Hematopoietic multipotent progenitor cell (in vitro differentiated cells): ENCODE measurements around the gene CROCC2. TPM values are rescaled to one million over a fixed set of nuclear protein-coding genes. Genes with fewer than 3 reads are reported as not detected.
"Not testable (repeated sequence)": the region's sequence is repeated elsewhere in the genome, so short reads cannot be mapped to it uniquely, and the experiment has no call there.

Experiments used
- DNase-seq, 3 donors: peaks; one replicate each; pipeline ENCODE4 v3.0.0-alpha.2; 2011 to 2015; ENCODE audit warnings: low read depth in 2 of 3, low spot score in 2 of 3
- total RNA-seq: library from RNA; depleted of rRNA; stranded (reverse); fragments of >200 nt; gene quantifications from one replicate; pipeline ENCODE4 v1.2.3, GENCODE V29; 2012

Gene CROCC2
- total RNA-seq, 1 donor, result not detected

DNA sequence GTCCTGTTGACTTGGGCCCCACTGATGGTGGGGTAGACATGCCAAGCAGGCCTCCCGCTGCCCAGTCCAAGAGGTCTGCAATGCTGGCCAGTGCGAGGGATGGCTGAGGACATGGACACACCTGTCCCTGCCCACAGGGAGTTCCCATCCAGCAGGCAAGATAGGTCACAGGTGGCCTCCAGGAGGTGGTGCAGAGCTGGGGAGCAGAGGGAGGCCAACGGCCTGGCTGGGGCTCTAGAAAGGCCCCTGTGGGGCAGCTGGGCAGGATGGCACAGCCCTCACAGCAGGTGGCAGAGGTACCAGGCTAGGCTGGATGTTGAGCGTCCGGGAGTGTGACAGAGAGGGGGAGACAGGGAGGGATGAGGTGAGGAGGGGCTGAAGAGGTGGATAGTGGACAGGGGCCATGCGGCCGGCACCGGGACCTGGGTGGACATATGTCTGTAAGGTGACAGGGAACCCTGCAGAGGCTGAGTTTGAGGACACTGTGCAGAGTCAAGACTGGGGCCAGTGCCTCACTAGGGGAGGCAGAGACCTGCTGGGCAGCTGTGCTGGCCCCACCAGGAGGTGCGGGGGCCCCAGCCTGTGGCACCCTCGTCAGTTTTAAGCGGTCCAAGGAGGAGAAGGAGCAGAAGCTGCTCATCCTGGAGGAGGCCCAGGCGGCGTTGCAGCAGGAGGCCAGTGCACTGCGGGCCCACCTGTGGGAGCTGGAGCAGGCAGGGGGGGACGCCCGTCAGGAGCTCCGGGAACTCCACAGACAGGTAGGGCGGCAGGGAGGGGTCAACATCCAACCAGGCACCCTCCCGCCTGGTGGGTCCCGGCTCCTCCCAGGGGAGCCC, 58.0 kb downstream of the CROCC2 start:
- DNase-seq, result no peak

DNA sequence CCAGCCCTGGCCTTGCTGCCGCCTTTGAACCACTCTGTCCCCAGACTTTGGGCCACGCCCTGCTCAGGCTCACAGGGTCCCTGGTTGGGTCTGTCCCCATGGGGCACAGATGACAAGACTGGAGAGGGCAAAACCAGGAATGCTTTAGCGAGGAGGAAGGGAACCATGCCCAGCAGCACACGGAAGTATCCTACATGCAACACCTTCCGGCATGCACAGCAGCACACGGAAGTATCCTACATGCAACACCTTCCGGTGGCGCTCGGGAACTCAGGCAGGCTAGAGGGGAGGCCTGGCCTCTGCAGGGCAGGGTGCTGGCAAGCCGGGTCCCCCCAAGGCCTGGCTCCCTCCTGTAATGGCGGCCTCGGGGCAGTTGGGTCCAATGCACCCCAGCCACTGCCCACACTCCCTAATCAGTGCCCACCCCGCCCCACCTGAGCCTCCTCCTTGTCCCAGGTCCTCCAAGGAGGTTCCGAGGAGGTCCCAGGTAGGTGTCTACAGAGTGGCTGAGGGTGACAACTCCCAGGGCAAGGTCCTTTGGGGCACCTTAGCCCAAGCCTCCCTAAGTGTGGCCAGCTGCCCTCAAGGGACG, 58.7 kb downstream of the CROCC2 start:
- DNase-seq, result no peak

DNA sequence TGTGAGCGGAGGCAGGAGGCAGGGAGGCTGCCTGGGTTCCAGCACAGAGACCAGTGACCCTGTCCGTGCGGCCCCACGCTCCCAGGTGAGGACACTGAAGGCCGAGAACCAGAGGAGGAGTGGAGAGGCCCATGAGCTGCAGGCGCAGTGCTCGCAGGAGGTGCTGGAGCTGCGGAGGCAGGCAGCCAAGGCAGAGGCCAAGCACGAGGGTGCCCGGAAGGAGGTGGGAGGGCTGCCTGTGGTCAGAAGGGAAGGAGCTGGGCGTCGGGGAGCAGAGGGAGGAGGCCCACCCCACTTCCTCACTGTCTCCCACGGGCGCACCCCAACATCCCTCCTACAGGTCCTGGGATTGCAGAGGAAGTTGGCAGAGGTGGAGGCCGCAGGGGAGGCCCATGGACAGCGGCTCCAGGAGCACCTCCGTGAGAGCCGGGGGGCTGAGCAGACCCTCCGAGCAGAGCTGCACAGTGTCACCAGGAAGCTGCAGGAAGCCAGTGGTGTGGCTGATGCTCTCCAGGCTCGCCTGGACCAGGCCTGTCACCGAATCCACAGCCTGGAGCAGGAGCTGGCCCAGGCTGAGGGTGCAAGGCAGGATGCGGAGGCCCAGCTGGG, 59.3 kb downstream of the CROCC2 start:
- DNase-seq, result no peak

DNA sequence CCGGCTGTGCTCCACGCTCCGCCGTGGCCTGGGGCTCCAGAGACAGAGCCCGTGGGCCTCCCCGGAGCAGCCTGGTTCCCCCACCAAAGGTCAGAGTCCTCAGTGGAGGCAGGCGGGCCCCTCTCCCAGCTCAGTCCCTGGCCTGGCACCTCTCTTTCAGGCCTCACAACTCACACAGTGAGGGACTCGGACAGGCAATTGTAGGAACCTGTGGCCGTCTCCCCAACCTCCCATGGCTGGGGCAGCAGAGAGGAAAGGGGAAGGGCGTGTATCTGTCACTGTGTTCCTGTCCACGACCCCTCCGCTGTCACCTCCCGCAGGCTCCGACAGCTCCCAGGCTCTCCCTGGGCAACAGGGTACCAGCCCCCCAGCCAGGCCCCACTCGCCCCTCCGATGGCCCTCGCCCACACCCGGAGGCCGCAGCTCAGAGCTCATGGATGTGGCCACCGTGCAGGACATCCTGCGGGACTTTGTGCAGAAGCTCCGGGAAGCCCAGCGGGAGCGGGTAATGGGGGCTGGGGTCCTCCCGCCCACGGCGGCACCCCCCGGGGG, 59.8 kb downstream of the CROCC2 start:
- no peak for DNase-seq

DNA sequence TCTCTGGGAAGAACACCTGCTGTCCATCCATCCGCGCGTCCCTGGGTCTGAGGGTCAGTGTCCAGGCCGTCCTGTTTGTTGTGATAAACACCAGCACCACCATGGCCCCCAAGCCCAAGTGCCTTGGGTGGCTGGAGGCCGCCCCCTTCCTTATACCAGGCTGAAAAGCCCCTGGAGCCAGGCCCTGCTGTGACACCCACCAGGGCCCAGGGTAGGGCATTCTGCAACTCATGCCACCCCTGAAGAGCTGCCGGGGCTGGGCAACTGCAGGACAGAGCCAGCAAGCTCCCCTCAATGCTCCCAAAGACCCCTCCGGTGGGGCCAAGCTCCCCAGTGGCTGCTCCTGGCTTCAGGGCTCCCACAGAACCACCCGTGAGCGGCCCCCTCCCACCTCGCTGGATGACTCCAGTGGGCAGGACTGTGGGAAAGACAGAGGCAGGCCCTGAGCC, 60.3 kb downstream of the CROCC2 start:
- no peak for DNase-seq

DNA sequence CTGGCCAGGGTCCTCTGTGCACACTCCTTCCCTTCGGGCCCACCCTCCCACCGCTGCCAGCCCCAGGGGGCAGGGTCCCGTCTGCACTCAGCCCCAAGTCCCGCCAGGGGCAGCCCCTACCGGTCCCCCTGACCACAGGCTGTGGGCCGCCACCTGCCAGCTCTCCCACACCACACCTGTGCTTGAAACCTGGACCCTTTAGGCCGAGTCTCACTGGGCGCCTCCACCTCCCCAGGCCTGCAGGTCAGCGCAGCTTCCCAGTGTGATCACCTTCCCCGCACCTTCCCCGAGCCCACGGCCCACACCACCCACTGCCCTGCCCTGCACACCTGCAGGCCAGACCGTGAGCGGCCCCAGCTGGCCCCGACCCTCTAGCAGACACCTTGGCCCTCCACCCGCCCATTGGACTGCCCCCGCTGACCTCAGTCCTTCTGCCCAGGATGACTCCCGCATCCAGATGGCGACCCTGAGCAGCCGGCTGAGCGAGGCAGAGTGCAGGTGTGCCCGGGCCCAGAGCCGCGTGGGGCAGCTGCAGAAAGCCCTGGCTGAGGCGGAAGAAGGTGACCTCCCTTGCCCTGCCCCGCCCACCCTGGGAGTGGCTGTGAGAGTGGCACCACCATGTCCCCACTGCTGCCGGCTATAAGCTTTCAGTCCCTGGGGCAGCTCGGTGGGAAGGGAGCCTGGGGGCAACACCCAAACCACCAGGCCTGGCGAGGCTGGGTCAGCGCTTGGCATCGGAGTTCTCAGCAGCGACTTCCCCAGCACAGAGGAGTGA, 61.0 kb downstream of the CROCC2 start:
- no peak for DNase-seq

DNA sequence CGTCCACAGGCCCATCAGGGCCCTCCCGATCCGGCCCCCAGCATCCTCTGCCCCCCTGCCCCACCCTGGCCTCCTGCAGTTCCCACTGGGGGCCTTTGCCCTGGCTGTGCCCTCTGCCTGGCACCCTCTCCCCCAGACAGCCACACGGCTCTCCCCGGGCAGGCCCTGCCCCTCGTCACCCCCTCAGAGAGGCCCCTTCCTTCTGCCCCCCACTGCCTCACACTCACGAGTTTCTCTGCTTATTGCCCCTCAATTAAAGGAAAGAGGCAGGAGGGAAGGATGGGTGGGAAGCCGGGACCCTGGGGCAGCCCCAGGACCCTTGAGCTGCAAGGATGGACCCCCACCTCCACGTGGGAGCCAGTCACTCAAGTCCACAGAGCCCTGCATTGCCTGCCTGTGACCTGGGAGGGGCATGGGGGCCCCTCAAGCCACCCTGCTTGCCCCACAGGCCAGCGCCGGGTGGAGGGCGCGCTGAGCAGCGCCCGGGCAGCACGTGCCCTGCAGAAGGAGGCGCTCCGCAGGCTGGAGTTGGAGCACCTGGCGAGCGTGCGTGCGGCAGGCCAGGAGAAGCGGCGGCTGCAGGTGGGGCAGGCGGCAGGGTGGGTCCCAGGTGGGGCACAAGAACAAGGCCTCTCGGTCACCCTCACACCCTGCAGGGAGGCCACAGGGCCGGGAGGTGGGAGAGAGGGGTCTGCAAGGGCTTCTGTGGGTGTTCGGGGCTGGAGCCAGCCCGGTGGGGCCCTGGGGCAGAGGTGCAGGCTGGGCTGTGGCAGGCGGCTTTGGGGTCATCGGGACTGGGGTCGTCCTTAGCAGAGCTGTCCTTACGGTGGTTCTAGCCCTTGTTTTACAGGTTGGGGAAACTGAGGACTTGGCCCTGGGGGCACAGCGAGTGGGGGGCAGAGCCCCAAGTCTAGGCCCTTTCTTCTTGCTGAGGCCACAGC, 61.8 kb downstream of the CROCC2 start:
- no peak for DNase-seq

DNA sequence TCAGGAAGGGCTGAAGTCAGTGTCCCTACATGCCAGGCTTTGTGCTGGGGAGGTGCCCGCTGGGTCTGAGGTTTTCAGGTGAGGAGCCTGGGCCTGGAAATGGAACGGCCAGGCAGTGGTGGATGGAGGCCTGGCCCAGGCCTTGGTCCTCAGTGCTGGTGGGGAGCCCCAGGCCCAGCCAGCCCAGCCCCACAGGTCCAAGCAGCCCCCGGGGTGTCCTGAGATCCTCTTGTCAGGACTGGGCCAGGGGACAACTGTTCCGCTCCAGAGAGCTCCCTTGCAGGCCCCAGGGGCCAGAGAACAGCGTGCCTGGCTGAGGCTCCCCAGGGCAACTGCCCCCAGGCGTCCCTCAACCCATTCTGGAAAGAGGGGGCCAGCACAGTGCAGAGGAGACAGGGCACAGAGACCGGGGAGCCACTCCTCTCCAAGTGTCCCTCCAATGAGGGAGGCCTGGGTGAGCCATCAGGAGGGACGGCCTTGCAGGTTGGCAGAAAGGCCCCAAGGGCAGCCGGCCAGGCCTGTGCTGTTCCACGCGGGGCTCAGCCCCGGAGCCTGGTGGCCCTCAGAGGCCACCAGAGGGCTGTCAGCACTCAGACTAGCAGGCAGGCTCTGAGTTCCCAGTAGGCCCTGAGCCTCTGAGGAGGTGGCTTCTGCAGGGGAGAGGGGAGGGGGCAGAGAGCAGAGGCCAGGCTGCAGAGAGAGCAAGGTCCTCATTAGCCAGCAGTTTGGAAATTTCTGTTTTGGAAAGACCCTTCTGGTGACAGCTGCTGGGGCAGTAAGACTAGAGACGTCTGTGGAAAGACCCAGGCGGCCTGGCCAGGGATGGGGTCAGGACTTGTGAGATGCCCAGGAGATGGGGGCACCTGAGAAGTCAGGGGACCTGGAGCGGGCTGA, 62.8 kb downstream of the CROCC2 start:
- no peak for DNase-seq

DNA sequence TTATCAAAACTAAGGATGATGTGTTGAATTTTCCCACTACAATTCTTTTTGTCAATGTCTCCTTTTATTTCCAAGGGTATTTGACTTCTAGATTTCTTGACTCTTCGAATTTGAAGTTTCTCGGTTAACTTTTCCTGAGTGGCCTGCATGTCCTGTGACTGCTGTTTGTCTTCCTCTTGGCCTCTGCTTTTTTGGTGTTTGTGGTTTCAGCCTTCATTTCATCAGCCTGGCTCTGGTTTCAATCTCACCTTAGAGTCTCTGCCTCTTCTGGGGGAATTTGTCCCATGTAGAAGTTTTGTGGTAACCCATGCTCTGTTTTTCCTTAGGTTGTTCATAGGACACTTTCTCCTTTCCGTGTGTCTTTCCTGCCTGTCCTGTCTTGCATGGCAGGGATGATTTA, 64.0 kb downstream of the CROCC2 start:
- no peak for DNase-seq

DNA sequence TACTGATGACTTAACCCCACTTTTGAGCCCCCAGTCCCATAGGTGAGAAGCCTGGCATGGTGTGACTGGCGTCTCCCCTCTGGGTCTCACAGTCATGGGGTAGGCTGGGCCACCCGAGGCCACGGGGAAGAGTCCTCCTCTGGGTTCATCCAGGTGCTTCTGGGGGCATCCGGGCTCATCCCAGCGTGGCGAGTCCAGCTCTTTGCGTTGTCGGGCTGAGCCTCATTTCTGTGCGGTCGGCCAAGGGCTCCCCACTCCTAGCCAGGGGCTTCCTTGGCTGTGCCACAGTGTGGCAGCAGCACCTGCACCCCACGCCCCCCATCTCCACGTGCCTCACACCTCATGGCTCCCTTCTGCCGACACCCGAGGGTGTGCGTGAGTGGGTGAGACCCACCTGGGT, 64.7 kb downstream of the CROCC2 start:
- DNase-seq, result no peak

DNA sequence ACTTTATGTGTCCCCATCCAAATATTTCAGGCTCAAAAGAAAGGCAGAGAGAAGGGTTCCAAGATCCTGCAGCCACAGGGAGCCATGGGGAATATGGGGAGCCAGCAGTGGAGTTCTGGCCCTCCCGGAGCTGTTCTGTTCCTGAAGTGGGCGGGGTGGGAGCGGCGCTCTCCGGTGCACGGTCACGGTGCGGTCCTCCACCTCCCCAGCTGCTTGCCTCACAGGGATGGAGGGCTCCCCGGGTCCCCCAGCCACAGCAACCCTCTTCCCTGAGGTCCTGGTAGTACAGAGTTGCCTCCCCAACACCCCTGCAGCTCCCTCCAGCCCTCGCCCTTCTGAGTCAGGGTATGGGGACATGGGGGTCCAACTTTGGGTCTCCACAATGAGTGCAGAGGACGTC, 66.1 kb downstream of the CROCC2 start:
- DNase-seq, result no peak

DNA sequence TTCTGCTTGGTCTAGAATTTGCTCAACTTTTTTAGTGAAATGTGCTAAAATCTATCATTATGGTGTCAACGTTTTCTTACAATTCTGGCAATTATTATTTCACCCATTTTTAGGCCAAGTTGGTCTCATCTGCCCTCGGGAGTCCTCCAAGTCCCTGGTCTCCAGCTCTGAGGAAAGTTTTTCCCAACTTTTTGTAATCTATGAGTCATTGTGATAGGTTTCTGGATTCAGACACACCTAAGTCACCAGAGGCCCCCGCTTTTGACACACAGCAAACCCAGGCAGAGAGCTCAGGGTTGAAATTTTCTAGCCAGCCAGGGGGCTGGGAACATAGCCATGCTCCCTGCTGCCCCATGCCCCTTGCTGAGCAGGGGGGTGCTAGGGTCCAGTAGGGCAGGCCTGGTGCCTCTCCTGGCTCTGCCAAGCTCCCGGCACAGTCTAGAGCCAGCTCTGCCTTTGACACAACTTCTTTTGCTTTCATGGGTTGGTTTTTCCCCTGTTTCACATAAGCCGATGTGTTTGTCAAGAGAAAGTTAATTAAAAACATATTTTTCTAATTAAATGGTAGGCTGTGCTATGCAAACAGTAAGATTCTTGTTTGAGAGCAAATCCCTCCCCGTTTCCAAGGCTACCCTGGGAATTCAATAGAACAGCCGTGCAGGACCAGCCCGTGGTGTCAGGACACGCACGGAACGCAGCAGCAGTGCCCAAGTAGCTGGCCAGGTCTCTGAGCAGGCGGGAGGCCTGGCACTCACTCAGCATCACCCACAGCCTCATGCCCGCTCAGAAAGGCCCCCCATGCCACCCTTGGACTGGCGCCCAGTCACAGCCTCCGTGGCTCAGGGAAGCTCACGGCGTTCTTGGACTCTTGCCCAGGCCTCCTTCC, 66.7 kb downstream of the CROCC2 start:
- DNase-seq, result no peak

DNA sequence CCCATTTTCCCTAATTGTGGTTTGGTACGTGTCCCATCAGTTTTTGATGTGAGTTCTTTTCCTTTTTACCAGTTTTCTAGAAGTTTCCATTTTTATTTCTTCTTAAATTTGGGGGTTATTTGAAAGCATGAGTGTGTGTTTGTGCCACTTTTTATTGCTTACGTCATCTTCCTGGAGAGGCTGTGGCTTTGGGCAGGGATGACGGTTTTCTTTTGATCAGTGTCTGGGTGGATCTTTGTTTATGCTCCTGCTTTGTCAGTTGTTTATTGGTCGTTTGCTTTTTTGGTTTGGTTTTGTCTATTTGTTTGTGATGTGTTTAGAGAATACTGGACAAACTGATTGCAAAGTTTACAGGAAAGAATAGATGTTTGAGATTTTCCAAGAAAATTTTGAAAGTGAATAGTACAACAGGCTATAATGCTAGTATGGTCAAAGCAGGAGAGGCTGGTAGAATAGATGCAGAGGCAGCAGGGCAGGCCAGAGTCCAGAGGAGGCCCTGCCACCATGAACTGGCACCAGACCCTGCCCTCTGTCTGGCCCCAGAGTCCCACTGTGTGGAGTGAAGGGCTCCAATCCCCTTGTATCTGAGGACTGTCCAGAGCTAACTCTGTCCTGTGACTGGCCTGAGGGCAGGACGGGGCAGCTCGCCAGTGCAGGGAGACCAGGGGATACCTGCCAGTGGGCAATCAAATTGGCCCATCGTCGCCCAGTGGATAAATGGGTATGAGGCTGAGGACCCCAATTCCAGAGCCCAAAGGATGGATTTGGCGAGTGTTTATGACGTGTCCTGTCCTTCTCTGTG, 68.8 kb downstream of the CROCC2 start:
- DNase-seq, result no peak

DNA sequence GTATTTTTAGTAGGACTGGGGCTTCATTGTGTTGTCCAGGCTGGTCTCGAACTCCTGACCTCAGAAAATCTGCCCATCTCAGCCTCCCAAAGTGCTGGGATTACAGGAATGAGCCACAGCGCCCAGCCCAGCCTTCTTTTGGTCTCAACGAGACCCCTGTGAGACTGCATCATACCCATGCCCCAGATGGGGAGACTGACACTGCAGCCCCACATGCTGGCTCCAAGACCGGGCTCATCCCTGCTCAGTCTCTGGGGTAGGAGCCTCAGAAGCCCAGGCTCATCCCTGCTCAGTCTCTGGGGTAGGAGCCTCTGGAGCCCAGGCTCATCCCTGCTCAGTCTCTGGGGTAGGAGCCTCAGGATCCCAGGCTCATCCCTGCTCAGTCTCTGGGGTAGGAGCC, 69.8 kb downstream of the CROCC2 start:
- DNase-seq, result not testable (repeated sequence)

DNA sequence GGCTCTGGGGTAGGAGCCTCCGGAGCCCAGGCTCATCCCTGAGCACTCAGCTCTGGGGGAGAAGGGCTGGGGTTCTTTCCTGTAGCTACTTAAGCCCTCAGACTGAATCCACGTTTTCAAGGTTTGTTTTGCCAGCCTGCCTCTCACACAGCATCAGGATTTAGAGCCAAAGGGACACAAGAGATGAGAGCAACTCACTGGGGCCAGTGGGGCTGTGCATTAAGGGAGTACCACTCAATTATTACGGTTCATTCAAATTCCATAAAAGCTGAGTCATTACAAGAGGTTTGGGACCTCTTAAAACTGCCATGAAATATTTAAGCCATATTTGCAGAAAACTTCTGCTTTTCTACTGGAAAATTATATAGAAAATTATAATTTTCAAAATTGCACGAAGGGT, 75.1 kb downstream of the CROCC2 start:
- peak in 1 of 3 donors; percentile 41 for DNase-seq

DNA sequence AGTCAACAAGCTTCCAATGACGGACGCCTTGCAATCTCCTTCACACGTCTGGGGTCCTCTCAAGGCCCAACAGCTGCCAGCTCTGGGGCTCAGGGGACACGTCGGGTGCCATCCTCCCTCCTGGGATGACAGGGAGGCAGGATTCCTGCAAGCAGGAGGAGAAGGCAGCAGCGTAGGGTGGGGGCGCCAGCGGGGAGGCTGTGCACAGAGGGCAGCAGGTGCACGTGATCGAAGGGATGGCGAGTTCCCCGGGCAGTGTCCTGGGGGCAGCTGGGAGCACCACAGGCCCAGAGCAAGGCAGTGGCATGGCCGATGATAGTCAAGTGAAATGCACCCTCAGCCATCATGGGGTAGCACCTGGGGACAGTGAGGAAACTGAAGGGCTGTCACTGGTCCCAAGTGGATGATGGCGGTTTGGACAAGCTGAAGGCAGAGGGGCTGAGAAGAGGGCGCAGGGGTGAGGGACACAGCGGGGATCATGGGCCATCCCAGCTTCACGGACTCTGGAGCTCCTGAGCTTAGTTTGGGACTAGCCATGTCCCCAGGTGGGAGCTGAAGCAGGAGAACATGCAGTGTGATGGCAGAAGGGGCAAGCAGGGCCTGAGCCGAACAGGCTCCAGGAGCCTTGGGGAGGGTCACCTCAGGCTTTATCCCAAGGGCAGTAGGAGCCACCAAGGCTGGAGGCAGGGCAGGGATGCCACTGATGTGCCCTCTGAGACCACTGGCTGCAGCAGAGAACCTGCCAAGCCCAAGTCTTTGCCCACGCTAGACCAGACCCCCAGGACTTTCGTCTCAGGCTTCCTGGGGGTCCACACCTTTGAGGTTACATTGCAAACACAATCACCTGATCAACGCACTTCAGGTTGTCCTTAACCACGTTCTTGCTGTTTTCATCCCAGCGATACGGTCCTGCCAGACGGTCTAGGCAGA, 76.0 kb downstream of the CROCC2 start:
- no peak for DNase-seq
